AG10803 (cell line): ENCODE data around the gene ATOSA.

ENCODE experiments used
- DNase-seq: peaks from one replicate; pipeline ENCODE4 v3.0.0; 2010; ENCODE audit warnings: low read depth
- H3K4me3 ChIP-seq: 2 replicates; pipeline ENCODE4 v1.5.1; 2011; ENCODE audit warnings: mild to moderate bottlenecking, low read length, control low read depth
- CTCF ChIP-seq: conservative IDR thresholded peaks from 2 replicates; pipeline ENCODE4 v1.5.1; 2011; ENCODE audit warnings: mild to moderate bottlenecking, low read length, control low read depth, inconsistent platforms

The ATOSA gene

GRCh38 chr15:52717481-52717880 lies 38.3 kb upstream of the ATOSA start:
- H3K4me3 ChIP-seq, result no peak overlapping the region
- no peak for DNase-seq
- TF ChIP-seq CTCF, result no peak

- TF ChIP-seq CTCF, result no peak
- no peak for DNase-seq
- no peak overlapping the region for H3K4me3 ChIP-seq
Observed at GRCh38 chr15:52716536-52716935, 37.3 kb upstream of the ATOSA start.

GRCh38 chr15:52715411-52715810 lies 36.2 kb upstream of the ATOSA start:
- TF ChIP-seq CTCF, result no peak
- H3K4me3 ChIP-seq, result no peak overlapping the region
- no peak for DNase-seq

GRCh38 chr15:52714968-52715367 lies 35.8 kb upstream of the ATOSA start:
- DNase-seq, result no peak
- no peak for TF ChIP-seq CTCF
- H3K4me3 ChIP-seq, result no peak overlapping the region

GRCh38 chr15:52710708-52711389 lies 31.7 kb upstream of the ATOSA start:
- no peak overlapping the region for H3K4me3 ChIP-seq
- no peak for TF ChIP-seq CTCF
- no peak for DNase-seq

- no peak for DNase-seq
- no peak overlapping the region for H3K4me3 ChIP-seq
Observed at GRCh38 chr15:52710050-52710707, 31.0 kb upstream of the ATOSA start.

More at GRCh38 chr15:52710050-52710707, 31.0 kb upstream of the ATOSA start:
- TF ChIP-seq CTCF, result no peak
